Stimulated activated naive B cell treated with anti-CD40 and anti-IgM and Interleukin-4, amounts not matched to agents 10 μg/mL and 1 μg/mL and 100 μg/mL, for 72 hours (primary cell): ENCODE data around the gene NR2E1.

ENCODE experiments used
- ATAC-seq, 2 donors: fragments of 150-1000 bp; cut with Tn5 transposase; replicated peaks; 2 replicates each; pipeline ENCODE4 v1.10.0; 2021; ENCODE audit warnings: moderate library complexity in 1 of 2
- DNase-seq: peaks from one replicate; pipeline ENCODE4 v3.0.0; 2021
- H3K27ac Mint-ChIP-seq: one replicate; pipeline ENCODE4 v1.8.0; 2022; ENCODE audit warnings: mild to moderate bottlenecking, mixed read lengths
- H3K27me3 Mint-ChIP-seq, 2 donors: one replicate each; pipeline ENCODE4 v1.8.0; 2022; ENCODE audit warnings: mixed read lengths in 2 of 2
- H3K36me3 Mint-ChIP-seq, 2 donors: one replicate each; pipeline ENCODE4 v1.8.0; 2022; ENCODE audit warnings: mixed read lengths in 2 of 2, mild to moderate bottlenecking in 1 of 2
- H3K4me1 Mint-ChIP-seq, 2 donors: one replicate each; pipeline ENCODE4 v1.8.0; 2022; ENCODE audit warnings: mixed read lengths in 2 of 2, mild to moderate bottlenecking in 1 of 2
- H3K4me3 Mint-ChIP-seq, 2 donors: one replicate each; pipeline ENCODE4 v1.8.0; 2022; ENCODE audit warnings: mild to moderate bottlenecking in 2 of 2, mixed read lengths in 2 of 2, moderate library complexity in 1 of 2
- H3K9me3 Mint-ChIP-seq, 2 donors: one replicate each; pipeline ENCODE4 v1.8.0; 2022; ENCODE audit warnings: mixed read lengths in 2 of 2, mild to moderate bottlenecking in 1 of 2

The NR2E1 gene

GRCh38 chr6:108194503-108194902, 28.7 kb downstream of the NR2E1 start:
- Mint-ChIP-seq H3K4me3 (no peak overlapping the region), H3K9me3 (no peaks in the 10 kb centered on the region), H3K36me3 (peaks cover 0 to 12% of the 10 kb centered on the region in 2 donors), H3K27me3 (peaks cover 14 to 30% of the 10 kb centered on the region in 2 donors), H3K27ac (no peak overlapping the region), H3K4me1 (peaks cover 0 to 6% of the 10 kb centered on the region in 2 donors)
- DNase-seq (no peak), ATAC-seq (no peak)

GRCh38 chr6:108195209-108195608, 29.4 kb downstream of the NR2E1 start:
- peaks cover 0 to 6% of the 10 kb centered on the region in 2 donors for H3K4me1 Mint-ChIP-seq
- H3K4me3 Mint-ChIP-seq = no peak overlapping the region
- H3K9me3 Mint-ChIP-seq = no peaks in the 10 kb centered on the region
- peaks cover 5 to 18% of the 10 kb centered on the region in 2 donors for H3K36me3 Mint-ChIP-seq
- H3K27me3 Mint-ChIP-seq = peaks cover 13 to 24% of the 10 kb centered on the region in 2 donors
- no peak overlapping the region for H3K27ac Mint-ChIP-seq
- no peak for ATAC-seq
- DNase-seq = no peak

GRCh38 chr6:108198761-108199498, 33.1 kb downstream of the NR2E1 start:
- DNase-seq (no peak), ATAC-seq (no peak)
- H3K27ac Mint-ChIP-seq = no peak overlapping the region
- H3K4me3 Mint-ChIP-seq = no peak overlapping the region
- peaks cover 8 to 11% of the 10 kb centered on the region in 2 donors for H3K27me3 Mint-ChIP-seq
- H3K4me1 Mint-ChIP-seq = peaks cover 8 to 12% of the 10 kb centered on the region in 2 donors
- no peaks in the 10 kb centered on the region for H3K9me3 Mint-ChIP-seq
- peaks cover 13 to 31% of the 10 kb centered on the region in 2 donors for H3K36me3 Mint-ChIP-seq

GRCh38 chr6:108200186-108200585, 34.4 kb downstream of the NR2E1 start:
- H3K27me3 Mint-ChIP-seq = peaks cover 0 to under 1% of the 10 kb centered on the region in 2 donors
- H3K9me3 Mint-ChIP-seq = no peaks in the 10 kb centered on the region
- H3K36me3 Mint-ChIP-seq = peaks cover 13 to 33% of the 10 kb centered on the region in 2 donors
- H3K4me1 Mint-ChIP-seq = peaks cover 9 to 17% of the 10 kb centered on the region in 2 donors
- no peak overlapping the region for H3K27ac Mint-ChIP-seq
- DNase-seq = no peak
- ATAC-seq = no peak
- H3K4me3 Mint-ChIP-seq = no peak overlapping the region

- no peak overlapping the region for H3K27ac Mint-ChIP-seq
- no peaks in the 10 kb centered on the region for H3K27me3 Mint-ChIP-seq
- no peak overlapping the region for H3K4me3 Mint-ChIP-seq
- H3K9me3 Mint-ChIP-seq = no peaks in the 10 kb centered on the region
- DNase-seq = no peak
- ATAC-seq = no peak
- peaks cover 13 to 38% of the 10 kb centered on the region in 2 donors for H3K36me3 Mint-ChIP-seq
- peaks cover 9 to 22% of the 10 kb centered on the region in 2 donors for H3K4me1 Mint-ChIP-seq
These were observed 34.8 kb downstream of the NR2E1 start for GRCh38 chr6:108200631-108201030.

GRCh38 chr6:108203189-108204112, 37.6 kb downstream of the NR2E1 start:
- Mint-ChIP-seq H3K36me3 (peaks cover 24 to 48% of the 10 kb centered on the region in 2 donors), H3K27ac (peak overlapping the region; percentile 59), H3K4me3 (peak overlapping the region; percentile 14 to 21), H3K9me3 (no peaks in the 10 kb centered on the region), H3K4me1 (peaks cover 19 to 32% of the 10 kb centered on the region in 2 donors), H3K27me3 (no peaks in the 10 kb centered on the region)
- ATAC-seq (peak; percentile 94 to 98), DNase-seq (peak; percentile 58)

- DNase-seq = no peak
- Mint-ChIP-seq H3K9me3 (no peaks in the 10 kb centered on the region), H3K27ac (no peak overlapping the region), H3K4me1 (peaks cover 22 to 45% of the 10 kb centered on the region in 2 donors), H3K27me3 (no peaks in the 10 kb centered on the region), H3K4me3 (no peak overlapping the region), H3K36me3 (peaks cover 34 to 56% of the 10 kb centered on the region in 2 donors)
- no peak for ATAC-seq
These were observed 41.2 kb downstream of the NR2E1 start for GRCh38 chr6:108207013-108207412.

GRCh38 chr6:108209738-108210137, 43.9 kb downstream of the NR2E1 start:
- H3K36me3 Mint-ChIP-seq = peaks cover 29 to 55% of the 10 kb centered on the region in 2 donors
- H3K27ac Mint-ChIP-seq = peak overlapping the region; percentile 69
- H3K4me1 Mint-ChIP-seq = peaks cover 12 to 30% of the 10 kb centered on the region in 2 donors
- no peaks in the 10 kb centered on the region for H3K9me3 Mint-ChIP-seq
- no peak overlapping the region for H3K4me3 Mint-ChIP-seq
- ATAC-seq (no peak), DNase-seq (no peak)
- no peaks in the 10 kb centered on the region for H3K27me3 Mint-ChIP-seq

- Mint-ChIP-seq H3K4me1 (peaks cover 12 to 24% of the 10 kb centered on the region in 2 donors), H3K9me3 (no peaks in the 10 kb centered on the region), H3K27ac (no peak overlapping the region), H3K36me3 (peaks cover 32 to 58% of the 10 kb centered on the region in 2 donors), H3K27me3 (no peaks in the 10 kb centered on the region), H3K4me3 (no peak overlapping the region)
- no peak for DNase-seq
- no peak for ATAC-seq
These were observed 44.7 kb downstream of the NR2E1 start for GRCh38 chr6:108210556-108210955.

- ATAC-seq = no peak
- H3K4me3 Mint-ChIP-seq = no peak overlapping the region
- no peaks in the 10 kb centered on the region for H3K9me3 Mint-ChIP-seq
- H3K27me3 Mint-ChIP-seq = no peaks in the 10 kb centered on the region
- peaks cover 5 to 13% of the 10 kb centered on the region in 2 donors for H3K4me1 Mint-ChIP-seq
- DNase-seq = no peak
- no peak overlapping the region for H3K27ac Mint-ChIP-seq
- H3K36me3 Mint-ChIP-seq = peaks cover 30 to 49% of the 10 kb centered on the region in 2 donors
These were observed 45.8 kb downstream of the NR2E1 start for GRCh38 chr6:108211671-108212070.

GRCh38 chr6:108222064-108222463, 56.2 kb downstream of the NR2E1 start:
- Mint-ChIP-seq H3K9me3 (no peaks in the 10 kb centered on the region), H3K4me3 (no peak overlapping the region), H3K27me3 (no peaks in the 10 kb centered on the region), H3K27ac (peak overlapping the region; percentile 11), H3K4me1 (peaks cover 7 to 22% of the 10 kb centered on the region in 2 donors), H3K36me3 (peaks cover 23% of the 10 kb centered on the region in 2 donors)
- no peak for DNase-seq
- no peak for ATAC-seq

- no peak for DNase-seq
- H3K9me3 Mint-ChIP-seq = no peaks in the 10 kb centered on the region
- H3K4me1 Mint-ChIP-seq = peaks cover 8 to 27% of the 10 kb centered on the region in 2 donors
- H3K36me3 Mint-ChIP-seq = peaks cover 23% of the 10 kb centered on the region in 2 donors
- H3K4me3 Mint-ChIP-seq = no peak overlapping the region
- ATAC-seq = no peak
- H3K27me3 Mint-ChIP-seq = no peaks in the 10 kb centered on the region
- peak overlapping the region; percentile 11 for H3K27ac Mint-ChIP-seq
These were observed 56.7 kb downstream of the NR2E1 start for GRCh38 chr6:108222504-108222903.

GRCh38 chr6:108227290-108227689, 61.5 kb downstream of the NR2E1 start:
- H3K4me1 Mint-ChIP-seq = peaks cover 12 to 25% of the 10 kb centered on the region in 2 donors
- no peak for ATAC-seq
- H3K27me3 Mint-ChIP-seq = no peaks in the 10 kb centered on the region
- no peak overlapping the region for H3K4me3 Mint-ChIP-seq
- DNase-seq = no peak
- no peak overlapping the region for H3K27ac Mint-ChIP-seq
- no peaks in the 10 kb centered on the region for H3K9me3 Mint-ChIP-seq
- H3K36me3 Mint-ChIP-seq = peaks cover 13 to 14% of the 10 kb centered on the region in 2 donors

GRCh38 chr6:108228416-108228815, 62.6 kb downstream of the NR2E1 start:
- Mint-ChIP-seq H3K4me1 (peaks cover 8 to 23% of the 10 kb centered on the region in 2 donors), H3K9me3 (no peaks in the 10 kb centered on the region), H3K36me3 (peaks cover 10 to 11% of the 10 kb centered on the region in 2 donors), H3K27me3 (no peaks in the 10 kb centered on the region), H3K4me3 (no peak overlapping the region), H3K27ac (peak overlapping the region; percentile 37)
- no peak for DNase-seq
- ATAC-seq = no peak
